GM18499 (cell line): Measurements from ENCODE around the gene PDIA6.

Experiments
- ATAC-seq: cut with Tn5 transposase; IDR thresholded peaks from one replicate; pipeline ENCODE4 v1.9.1; 2021; ENCODE audit warnings: moderate number of reproducible peaks; ENCODE audit not compliant: insufficient read depth, unreplicated experiment

The PDIA6 gene

GRCh38 chr2:10733566-10733925, 79.0 kb downstream of the PDIA6 start:
- ATAC-seq, result no peak
